Body of pancreas (tissue), 4 donors: Measurements from ENCODE around the gene KLRK1.
"Not testable (repeated sequence)": the region's sequence is repeated elsewhere in the genome, so short reads cannot be mapped to it uniquely, and the experiment has no call there.

Experiments
- CTCF ChIP-seq, 7 experiments: fragments of 450-650 bp in 4 of 7; fragments of 200-600 bp in 3 of 7; sonication (generic) in 3 of 7; IDR thresholded peaks; one replicate each; pipeline ENCODE4 v1.5.1; 2016 to 2019; ENCODE audit warnings: antibody characterized with exemption in 7 of 7
- POLR2A ChIP-seq, 3 donors: fragments of 450-650 bp; IDR thresholded peaks; one replicate each; pipeline ENCODE4 v1.6.1; 2016; ENCODE audit warnings: antibody characterized with exemption in 3 of 3, mild to moderate bottlenecking in 2 of 3

DNA sequence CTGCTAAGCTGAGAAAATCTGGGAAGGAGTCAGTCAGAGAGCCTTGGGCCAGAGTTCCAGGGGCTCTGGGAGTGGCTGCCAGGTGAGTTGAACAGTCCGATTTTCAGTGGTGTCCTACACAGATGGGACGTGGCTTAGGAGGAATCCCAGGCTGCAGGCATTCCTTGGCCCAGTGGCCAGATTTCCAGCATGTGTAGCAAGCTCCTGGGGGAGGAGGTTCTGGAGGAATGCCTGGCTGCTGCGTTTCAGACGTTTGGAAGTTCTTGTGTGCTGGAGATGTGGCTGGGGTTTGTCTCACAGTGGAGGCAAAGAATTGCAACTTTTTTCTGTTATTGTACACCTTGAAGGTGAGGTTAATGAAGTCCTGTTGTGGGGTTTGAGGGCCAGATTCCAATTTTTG, 53.6 kb downstream of the KLRK1 start:
- TF ChIP-seq CTCF, POLR2A (IDR thresholded peaks at IDR 0.05): not testable (repeated sequence)
